ENCODE measurements around the gene CNTFR. TPM values are rescaled to one million over a fixed set of nuclear protein-coding genes. Genes with fewer than 3 reads are reported as not detected.

CNTFR gene
- total RNA-seq, 1 experiment from 2014 or later: 0.39 TPM

GRCh38 chr9:34551751-34552605 is 37.5 kb downstream of the CNTFR start:
- no peaks in the 10 kb centered on the region for H3K36me3 ChIP-seq (ENCODE audit: control insufficient read depth, insufficient read depth, low read length)
- no peak for TF ChIP-seq CTCF (IDR thresholded peaks at IDR 0.05; ENCODE audit: insufficient read depth in 1 of 2, low read depth in 1 of 2, low read length in 1 of 2, severe bottlenecking in 1 of 2, unreplicated experiment in 1 of 2)
- Mint-ChIP-seq H3K4me1 (ENCODE audit: low read depth, unreplicated experiment) (no peaks in the 10 kb centered on the region), H3K36me3 (ENCODE audit: insufficient read depth, unreplicated experiment) (no peaks in the 10 kb centered on the region), H3K27me3 (ENCODE audit: insufficient read depth, unreplicated experiment) (peaks cover 5% of the 10 kb centered on the region), H3K27ac (ENCODE audit: unreplicated experiment) (no peak overlapping the region), H3K4me3 (ENCODE audit: unreplicated experiment) (no peak overlapping the region), H3K9me3 (ENCODE audit: unreplicated experiment) (no peaks in the 10 kb centered on the region)
- ChIA-PET POLR2A (no interaction called here), CTCF (interaction anchor here (1.3 kb wide), 1 partner anchor 40 kb away, joined by 4 read pairs; no protein-coding TSS in a partner anchor)
- BruUV-seq (replicated peaks): no TSS peak
- H3K27me3 ChIP-seq (replicated peaks; ENCODE audit: control insufficient read depth, insufficient read depth, low read length): no peaks in the 10 kb centered on the region; the same call in none of the 2 replicates
- no peaks in the 10 kb centered on the region for H3K4me1 ChIP-seq
- H3K4me3 ChIP-seq (ENCODE audit: low read depth, low read length): no peak overlapping the region
- DNase-seq: peak in 1 of 2 experiments; percentile 21
- intact Hi-C loops (cut with micrococcal nuclease; ENCODE audit: unreplicated experiment): no loop called here
- H3K9me3 ChIP-seq: no peaks in the 10 kb centered on the region

GRCh38 chr9:34550681-34551270 is 38.7 kb downstream of the CNTFR start:
- H3K27me3 ChIP-seq (replicated peaks; ENCODE audit: control insufficient read depth, insufficient read depth, low read length): no peaks in the 10 kb centered on the region
- no TSS peak for BruUV-seq (replicated peaks)
- no peak for TF ChIP-seq CTCF (IDR thresholded peaks at IDR 0.05; ENCODE audit: insufficient read depth in 1 of 2, low read depth in 1 of 2, low read length in 1 of 2, severe bottlenecking in 1 of 2, unreplicated experiment in 1 of 2)
- no peaks in the 10 kb centered on the region for H3K36me3 Mint-ChIP-seq (ENCODE audit: insufficient read depth, unreplicated experiment)
- peaks cover 5% of the 10 kb centered on the region for H3K27me3 Mint-ChIP-seq (ENCODE audit: insufficient read depth, unreplicated experiment)
- no peak overlapping the region for H3K4me3 ChIP-seq (ENCODE audit: low read depth, low read length)
- no peaks in the 10 kb centered on the region for H3K4me1 Mint-ChIP-seq (ENCODE audit: low read depth, unreplicated experiment)
- intact Hi-C loops (cut with micrococcal nuclease; ENCODE audit: unreplicated experiment): no loop called here
- no peaks in the 10 kb centered on the region for H3K36me3 ChIP-seq (ENCODE audit: control insufficient read depth, insufficient read depth, low read length)
- H3K9me3 Mint-ChIP-seq (ENCODE audit: unreplicated experiment): no peaks in the 10 kb centered on the region
- no peak overlapping the region for H3K27ac Mint-ChIP-seq (ENCODE audit: unreplicated experiment)
- H3K4me3 Mint-ChIP-seq (ENCODE audit: unreplicated experiment): no peak overlapping the region
- H3K9me3 ChIP-seq: no peaks in the 10 kb centered on the region
- peak in 1 of 2 experiments; percentile 35 for DNase-seq
- ChIA-PET CTCF (no interaction called here), POLR2A (no interaction called here)
- no peaks in the 10 kb centered on the region for H3K4me1 ChIP-seq

- no peaks in the 10 kb centered on the region for H3K9me3 Mint-ChIP-seq (ENCODE audit: unreplicated experiment)
- BruUV-seq (replicated peaks): no TSS peak
- DNase-seq: no peak
- TF ChIP-seq CTCF (IDR thresholded peaks at IDR 0.05; ENCODE audit: insufficient read depth in 1 of 2, low read depth in 1 of 2, low read length in 1 of 2, severe bottlenecking in 1 of 2, unreplicated experiment in 1 of 2): no peak
- Histone ChIP-seq H3K9me3 (no peaks in the 10 kb centered on the region), H3K36me3 (ENCODE audit: control insufficient read depth, insufficient read depth, low read length) (no peaks in the 10 kb centered on the region), H3K27me3 (replicated peaks; ENCODE audit: control insufficient read depth, insufficient read depth, low read length) (no peaks in the 10 kb centered on the region), H3K4me3 (ENCODE audit: low read depth, low read length) (no peak overlapping the region), H3K4me1 (no peaks in the 10 kb centered on the region)
- H3K27ac Mint-ChIP-seq (ENCODE audit: unreplicated experiment): no peak overlapping the region
- peaks cover 10% of the 10 kb centered on the region for H3K27me3 Mint-ChIP-seq (ENCODE audit: insufficient read depth, unreplicated experiment)
- intact Hi-C loops (cut with micrococcal nuclease; ENCODE audit: unreplicated experiment): no loop called here
- no peaks in the 10 kb centered on the region for H3K4me1 Mint-ChIP-seq (ENCODE audit: low read depth, unreplicated experiment)
- H3K4me3 Mint-ChIP-seq (ENCODE audit: unreplicated experiment): no peak overlapping the region
- H3K36me3 Mint-ChIP-seq (ENCODE audit: insufficient read depth, unreplicated experiment): no peaks in the 10 kb centered on the region
- ChIA-PET POLR2A (no interaction called here), CTCF (interaction anchor here (0.5 to 1.0 kb wide), 2 partner anchors 13 to 42 kb away, joined by 3 to 6 read pairs; no protein-coding TSS in a partner anchor)
These were observed 39.4 kb downstream of the CNTFR start for GRCh38 chr9:34550016-34550680.

Data from Caco-2 (cell line).